ENCODE results near the gene AJAP1.

AJAP1 gene

DNA sequence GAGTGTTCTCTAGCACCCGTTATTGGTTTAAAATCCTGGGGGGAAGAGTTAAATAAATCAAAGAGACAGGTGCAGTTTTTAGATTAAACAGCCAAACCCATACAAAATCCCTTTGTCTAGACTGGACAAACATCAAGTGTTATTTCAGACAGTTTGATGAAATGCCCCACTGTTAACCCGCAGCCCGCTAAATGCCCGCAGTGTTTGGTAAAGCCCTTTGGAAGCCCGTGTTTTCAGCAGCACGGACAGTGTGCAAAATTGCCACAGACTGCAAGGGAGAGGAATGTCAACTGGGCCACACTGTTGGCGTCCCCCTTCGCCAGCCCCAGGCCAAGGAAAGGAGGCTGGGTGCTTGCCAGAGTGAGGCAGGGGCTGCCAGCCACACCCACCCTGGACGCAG is 26.6 kb downstream of the AJAP1 start:
- DNase-seq (ENCODE audit: low read depth, low spot score), result no peak

DNA sequence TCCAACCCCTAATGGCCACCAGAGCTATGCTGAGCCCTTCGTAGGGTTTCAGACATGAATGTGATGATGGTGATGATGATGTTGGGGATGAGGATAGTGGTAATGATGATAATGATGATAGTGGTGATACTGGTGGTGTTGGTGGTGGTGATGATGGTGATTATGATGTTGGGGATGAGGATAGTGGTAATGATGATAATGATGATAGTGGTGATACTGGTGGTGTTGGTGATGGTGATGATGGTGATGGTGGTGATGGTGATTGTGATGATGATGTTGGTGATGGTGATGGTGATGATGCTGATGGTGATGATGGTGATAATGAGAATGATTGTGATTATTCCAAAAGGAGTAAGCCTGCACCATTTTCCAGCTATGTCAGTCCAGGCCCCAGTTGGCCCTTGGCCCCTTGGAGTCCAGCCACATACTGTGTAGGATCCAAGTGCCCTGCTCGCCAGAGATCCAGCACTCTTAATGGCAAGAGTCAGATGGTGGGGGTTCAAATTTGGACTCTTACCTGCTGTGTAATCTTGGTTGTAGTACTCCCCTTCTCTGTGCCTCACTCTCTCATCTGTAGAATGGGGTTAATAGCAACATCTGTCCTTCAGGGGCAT is 28.3 kb downstream of the AJAP1 start:
- no peak for DNase-seq (ENCODE audit: low read depth, low spot score)

DNA sequence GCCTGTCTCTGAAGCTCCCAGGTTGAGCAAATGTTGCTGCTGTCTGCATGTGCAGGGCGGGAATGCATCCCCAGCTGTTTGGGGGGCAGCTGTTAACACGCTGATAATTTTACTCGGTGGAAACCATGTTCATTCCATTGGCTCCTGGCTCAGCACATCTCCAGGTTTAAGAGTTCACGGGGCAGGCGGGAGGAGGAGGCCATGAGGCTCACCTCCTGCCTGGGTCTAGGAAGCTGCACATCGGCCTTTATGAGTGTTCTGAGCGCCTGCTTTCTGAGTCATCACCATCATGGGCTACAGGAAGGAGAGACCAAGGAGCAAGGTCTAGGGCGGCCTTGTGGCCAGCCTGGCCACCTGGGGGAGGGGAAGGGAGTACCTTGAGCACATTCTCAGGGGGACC is 29.7 kb downstream of the AJAP1 start:
- DNase-seq (ENCODE audit: low read depth, low spot score), result no peak

DNA sequence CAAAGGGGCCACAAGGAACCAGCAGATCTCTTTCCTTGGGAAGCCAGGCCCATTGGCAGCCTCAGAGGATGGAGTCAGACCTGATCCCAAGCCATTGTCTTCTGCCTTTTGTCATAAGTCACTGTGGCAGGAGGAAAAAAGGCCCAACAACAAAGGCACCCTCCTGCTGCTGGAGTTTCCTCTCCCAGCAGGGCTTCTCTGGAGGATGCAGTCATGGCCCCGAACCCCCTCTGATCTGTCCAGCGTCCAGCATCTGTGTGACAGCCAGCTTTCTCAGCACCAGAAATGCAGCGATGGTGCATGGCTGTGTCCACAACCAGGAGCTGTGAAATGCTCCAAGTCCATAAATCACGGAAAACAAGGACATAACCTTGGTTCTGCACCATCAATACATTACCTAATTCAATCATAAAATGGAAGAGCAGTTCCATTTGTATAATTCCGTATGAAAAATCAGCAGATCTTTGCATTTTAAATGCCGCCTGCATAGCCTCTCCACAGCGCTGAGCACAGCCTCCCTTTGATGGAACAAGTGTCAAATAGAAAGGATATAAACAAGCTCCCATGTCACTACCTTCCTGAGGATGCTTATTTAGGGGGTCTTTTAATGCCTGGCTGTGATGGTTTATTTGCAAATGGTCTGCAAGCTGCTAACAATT is 30.6 kb downstream of the AJAP1 start:
- no peak for DNase-seq (ENCODE audit: low read depth, low spot score)

DNA sequence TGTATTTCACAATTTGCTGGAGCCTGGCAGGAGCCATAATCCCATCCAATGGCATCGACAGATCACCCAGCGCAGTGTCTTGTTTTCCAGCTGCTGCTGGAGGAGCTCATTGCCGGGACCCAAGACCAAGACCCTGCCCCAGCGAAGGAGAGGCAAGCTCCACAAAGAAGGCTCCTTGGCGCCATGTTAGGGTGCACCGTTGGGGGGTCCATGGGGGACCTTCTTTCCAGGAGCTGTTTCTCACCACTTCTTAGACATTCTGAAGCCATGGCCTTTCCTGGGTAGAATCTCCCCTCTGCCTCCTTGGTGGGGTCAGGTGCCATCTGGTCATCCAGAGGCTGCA is 31.1 kb downstream of the AJAP1 start:
- DNase-seq (ENCODE audit: low read depth, low spot score), result no peak

DNA sequence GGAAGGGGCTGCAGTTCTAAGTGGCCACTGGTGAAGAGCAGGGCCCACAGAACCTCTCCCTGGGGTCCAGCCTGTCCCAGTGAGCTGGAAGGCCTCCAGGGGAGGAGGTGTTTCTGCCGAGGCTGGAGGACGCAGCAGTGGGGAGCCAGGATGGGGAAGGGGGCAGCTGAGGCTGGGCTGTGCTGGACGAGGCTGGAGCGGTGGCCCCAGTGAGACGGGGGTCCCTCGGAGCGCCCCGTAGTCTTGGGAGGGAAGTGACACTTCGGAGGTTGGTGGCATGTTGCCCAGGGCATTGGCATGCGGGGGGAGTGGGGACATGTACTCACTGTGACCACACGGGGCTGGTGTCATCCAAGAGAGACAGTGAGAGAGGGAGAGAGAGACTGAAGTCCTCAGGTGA is 33.5 kb downstream of the AJAP1 start:
- DNase-seq (ENCODE audit: low read depth, low spot score), result no peak

DNA sequence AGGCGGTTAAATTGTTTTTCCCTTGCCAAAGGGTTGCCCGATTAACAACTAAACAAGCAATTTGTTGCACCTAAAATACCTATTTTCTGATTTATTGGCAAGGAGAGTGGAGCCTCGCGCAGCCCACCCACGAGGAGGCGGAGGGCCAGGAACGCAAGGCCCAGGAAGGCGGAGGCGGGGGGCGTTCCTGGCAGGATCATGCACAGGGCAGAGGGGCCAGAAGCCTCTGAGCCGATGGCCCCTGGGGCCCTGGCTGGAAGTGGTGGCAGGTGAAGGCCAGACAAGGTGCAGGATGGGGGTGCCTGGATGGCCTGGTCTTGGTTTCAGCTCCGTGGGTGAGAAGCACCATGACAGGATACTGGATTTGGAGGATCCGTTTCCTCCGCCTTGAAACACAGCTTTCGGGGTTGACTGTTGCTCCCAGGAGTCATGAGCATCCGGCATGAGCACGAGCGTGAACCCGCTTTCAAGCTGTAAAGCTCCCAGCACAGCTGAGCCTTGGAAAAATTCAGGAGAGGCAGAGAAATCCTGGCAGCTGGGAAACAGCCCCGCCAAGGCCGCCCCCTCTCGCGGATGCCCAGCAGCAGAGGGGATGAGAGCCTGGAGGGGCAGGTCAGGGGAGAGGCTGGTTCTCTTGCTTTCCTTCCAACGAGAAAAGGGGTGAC is 35.0 kb downstream of the AJAP1 start:
- no peak for DNase-seq (ENCODE audit: low read depth, low spot score)

DNA sequence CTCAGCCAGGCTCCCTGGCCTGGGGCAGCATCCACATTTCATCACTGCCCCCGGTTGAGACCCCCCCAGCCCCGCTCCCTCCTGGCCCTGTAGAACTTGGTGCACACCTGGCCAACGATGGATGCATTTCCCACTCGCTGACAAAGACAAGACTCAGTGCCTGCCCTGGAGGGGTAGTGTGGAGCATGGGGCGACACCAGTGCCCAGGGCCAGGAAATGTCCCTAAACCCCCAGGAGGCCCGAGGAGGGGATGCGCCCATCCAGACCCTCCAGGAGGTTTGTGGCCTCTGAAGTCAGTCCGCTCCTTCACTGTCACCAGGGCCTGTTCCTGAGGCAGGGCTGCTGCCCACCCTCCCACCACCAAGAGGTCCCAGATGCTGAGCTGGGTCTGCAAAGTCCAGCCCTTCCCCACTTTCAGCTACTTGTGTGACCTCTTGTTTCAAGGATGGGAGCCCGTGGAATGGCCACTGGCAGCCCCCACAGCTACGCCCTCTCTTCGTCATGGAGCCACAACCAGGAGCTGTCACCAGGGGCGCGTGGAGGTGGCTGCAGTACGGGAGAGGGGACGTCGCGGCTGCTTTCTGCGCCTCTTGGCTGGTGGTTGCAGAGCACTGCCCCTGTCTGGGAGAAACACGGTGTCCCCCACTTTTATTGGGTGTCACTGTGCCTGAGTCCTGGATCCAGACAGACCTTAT is 35.7 kb downstream of the AJAP1 start:
- DNase-seq (ENCODE audit: low read depth, low spot score), result no peak

DNA sequence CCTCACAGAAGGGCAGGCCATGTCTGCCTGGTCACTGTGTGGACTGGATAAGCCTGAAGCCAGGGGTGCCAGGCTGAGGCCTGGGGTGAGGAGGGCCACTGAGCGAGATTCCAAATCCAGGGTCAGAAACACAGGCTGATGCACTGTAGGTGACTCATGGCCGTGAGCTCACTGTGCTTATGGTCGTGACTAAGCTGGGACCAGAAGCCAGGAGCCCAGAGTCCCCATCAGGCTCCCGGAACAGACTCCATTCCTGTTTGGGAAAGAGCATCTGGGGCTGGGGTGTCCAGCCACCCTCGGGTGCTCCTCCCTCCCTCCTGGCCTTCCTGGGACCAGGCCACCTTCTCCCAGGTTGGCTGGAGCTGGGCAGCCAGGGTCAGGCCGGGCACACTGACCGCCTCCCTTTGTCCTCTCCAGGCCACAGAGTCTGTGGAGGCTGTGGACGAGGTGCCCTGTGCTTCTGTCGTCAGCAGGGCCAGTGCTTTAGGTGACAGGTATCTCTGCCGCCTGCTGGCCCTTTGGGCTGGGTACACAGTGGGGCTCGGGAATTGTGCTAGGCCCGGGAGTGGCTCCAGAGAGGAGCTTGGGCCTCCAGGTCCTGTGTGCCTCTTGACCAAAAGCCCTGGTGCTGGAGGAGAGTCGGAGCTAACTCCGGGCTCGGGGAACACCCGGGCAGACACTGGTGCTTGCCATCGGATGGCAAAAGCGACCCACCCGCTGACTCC is 36.7 kb downstream of the AJAP1 start:
- DNase-seq (ENCODE audit: low read depth, low spot score), result no peak

DNA sequence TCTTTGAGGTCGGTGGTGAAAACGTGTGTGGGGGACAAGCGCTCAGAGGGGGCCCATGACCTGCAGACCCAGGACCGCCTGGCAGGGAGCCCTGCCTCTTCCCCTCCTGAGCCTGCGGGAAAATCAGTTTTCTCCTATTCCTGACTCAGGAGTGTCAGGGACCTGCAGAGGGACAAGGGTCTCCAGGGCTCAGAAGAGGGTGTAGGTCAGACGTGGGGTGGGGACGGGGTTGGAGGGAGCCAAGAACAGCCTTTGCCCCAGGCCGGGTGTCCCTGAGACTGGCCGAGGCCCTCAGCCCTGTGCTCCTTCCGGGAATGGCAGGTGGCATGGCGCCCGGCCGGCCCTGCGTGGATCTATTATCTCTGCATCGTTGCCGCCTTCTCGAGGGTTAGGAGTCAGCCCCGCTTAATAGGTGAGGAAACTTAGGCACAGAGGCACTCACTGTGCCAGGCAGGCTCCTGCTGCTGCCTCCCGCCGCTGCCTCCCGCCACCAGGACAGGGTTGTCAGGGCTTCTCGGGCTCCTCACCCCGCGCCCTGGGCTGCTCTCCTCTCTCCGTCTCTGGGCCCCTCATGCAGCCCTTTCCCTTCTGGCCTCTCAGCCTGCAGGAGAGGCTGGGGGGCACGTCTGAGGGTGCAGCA is 37.5 kb downstream of the AJAP1 start:
- no peak for DNase-seq (ENCODE audit: low read depth, low spot score)

DNA sequence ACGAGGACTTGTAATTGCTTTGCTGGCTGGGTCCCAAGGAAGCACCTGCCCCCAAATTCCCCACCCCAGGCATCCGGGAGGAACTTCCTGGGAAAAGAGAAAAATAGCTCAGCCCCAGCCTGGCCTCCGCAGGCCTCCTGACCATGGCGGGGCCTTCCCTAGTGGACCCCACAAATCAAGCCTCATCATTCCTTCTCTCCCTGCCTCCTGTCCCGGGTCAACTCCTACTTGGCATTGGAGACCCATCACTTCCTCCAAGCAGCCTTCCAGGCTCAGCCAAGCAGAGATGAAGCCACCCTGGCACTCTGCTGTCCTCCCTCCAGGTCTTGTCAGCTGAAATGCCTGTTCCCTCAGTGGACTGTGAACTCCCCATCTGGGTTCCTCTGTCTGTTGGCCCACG is 38.0 kb downstream of the AJAP1 start:
- no peak for DNase-seq (ENCODE audit: low read depth, low spot score)

DNA sequence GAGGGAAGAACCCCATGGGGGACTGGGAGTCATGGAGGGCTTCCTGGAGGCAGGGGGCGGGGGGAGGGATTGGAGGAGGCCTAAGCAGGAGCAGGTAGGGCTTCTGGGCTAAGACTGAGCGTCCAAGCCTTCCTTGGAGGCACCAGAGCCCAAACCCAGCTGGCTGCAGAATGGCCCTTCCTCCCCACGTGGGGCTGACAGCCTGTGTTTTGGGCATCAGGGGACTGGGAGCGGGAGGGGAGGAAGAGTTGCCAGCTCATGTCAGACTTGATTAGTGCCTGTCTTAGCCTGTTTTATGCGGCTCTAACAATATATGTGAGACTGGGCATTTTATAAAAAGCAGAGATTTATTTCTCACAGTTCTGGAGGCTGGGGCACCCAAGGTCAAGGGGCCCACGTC is 38.9 kb downstream of the AJAP1 start:
- DNase-seq (ENCODE audit: low read depth, low spot score), result no peak

DNA sequence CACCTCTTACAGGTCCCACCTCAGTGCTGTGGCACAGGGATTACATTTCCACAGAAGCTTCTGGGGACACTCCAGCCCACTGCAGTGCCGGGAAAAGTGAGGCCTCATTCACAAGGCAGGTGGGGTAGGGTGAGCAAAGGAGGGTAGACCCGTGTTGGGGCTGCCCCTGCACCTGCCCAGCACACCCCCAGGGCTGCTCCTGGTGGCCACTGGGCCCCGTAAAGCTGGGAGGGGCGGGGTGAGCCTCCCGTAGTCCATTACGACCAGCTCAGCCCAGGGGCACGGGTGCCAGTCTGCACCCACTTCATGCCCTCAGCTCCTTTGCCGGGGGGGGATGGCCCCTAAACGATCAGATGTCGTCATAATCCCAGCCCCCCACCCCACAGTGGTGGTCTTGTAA is 39.5 kb downstream of the AJAP1 start:
- no peak for DNase-seq (ENCODE audit: low read depth, low spot score)

DNA sequence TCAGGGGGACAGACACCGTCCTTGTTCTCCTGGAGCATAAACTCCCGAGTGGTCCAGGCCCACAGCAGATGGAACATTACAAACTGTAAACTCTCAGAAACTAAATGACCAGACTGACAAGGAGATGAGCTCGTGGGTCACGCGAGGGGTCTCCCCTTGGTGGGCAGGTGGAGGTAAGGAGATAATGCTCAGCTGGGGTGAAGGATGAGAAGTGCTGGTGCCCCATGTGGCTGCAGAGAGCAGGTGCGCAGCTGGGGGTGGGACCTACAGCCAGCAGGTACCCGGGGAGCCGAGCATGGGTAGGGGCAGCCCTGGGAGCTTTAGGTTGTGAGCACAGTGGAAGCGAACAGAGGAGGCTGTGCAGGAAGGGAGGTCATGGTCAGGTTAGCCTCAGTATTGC is 40.1 kb downstream of the AJAP1 start:
- no peak for DNase-seq (ENCODE audit: low read depth, low spot score)

DNA sequence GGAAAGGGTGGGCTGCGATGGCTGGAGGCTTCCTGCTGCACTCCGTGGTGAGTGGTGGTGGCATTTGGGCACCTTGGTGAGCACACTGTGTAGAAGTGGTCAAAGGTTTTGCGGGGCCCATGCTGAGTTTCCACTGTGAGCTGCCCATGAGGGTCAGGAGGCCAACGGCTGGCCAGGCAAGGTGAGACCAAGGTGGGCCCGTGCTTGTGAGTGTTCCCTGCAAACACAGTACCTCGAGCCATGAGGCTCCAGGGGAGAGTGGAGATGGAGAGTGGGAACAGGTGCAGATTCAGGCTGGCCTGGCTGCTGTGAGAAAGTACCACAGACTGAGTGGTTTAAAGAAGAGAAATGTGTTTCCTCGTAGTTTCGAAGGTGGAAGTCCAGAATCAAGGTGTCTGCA is 40.8 kb downstream of the AJAP1 start:
- DNase-seq (ENCODE audit: low read depth, low spot score), result no peak

DNA sequence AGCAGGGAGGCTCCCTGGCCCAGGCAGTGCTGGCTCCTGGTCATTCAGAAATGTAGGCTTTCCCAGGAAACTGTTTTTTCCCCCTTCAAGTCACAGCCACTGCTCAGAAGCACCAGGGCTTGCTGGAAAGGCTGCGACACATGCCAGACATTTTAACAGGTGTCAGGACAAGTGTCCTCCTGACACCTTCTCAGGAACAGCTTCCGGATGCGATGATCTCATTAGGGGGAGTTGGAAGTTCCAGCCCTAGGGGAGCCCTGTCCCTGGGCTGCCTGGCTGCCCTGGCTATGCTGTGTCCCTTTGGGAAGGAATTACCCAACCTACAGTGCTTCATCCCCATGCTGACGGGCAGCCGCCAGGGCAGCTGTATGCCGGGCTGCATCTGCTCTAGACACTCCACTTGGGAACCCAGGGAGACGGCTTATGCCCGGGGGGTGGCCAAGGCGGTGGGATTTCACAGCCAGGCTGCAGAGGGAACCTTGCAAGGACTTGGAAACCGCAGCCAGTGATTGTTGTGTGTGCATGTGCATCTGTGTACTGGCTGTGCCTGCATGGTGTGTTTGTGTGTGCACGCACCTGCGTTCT is 41.8 kb downstream of the AJAP1 start:
- no peak for DNase-seq (ENCODE audit: low read depth, low spot score)

DNA sequence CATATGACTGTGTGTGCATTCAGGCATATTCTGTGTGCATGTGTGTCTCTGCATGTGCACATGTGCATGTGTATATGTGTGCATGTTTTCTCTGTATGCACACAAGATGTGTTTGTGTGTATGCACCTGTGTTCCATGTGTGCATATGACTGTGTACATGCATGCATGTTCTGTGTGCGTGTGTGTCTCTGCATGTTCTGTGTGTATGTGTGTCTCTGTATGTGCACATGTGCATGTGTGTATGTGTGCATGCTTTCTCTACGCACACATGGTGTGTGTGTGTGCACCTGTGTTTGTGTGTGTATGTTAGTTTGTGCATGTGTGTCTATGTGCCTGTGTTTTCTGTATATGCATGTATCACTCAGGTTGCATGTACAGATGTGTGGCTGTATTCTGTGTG is 42.3 kb downstream of the AJAP1 start:
- no peak for DNase-seq (ENCODE audit: low read depth, low spot score)

DNA sequence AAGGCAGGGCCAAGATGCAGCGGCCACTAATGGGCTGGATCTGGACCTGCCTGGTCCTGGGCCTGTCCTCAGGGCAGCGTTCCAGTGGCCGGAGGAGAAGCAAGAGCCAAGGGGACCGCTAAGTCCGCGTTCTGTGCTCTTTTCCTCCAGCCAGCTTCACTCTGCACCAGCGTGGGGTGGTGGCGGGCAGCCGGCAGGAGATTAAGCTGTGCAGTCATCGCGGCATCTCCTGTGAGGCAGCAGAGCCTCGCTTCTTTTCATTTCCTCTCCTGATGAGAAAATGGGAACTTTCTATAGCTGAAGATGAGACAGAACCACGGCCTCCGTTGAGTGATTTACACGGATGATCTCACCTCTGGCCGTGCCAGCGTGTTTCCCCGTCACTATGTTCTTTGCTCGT is 43.4 kb downstream of the AJAP1 start:
- no peak for DNase-seq (ENCODE audit: low read depth, low spot score)

DNA sequence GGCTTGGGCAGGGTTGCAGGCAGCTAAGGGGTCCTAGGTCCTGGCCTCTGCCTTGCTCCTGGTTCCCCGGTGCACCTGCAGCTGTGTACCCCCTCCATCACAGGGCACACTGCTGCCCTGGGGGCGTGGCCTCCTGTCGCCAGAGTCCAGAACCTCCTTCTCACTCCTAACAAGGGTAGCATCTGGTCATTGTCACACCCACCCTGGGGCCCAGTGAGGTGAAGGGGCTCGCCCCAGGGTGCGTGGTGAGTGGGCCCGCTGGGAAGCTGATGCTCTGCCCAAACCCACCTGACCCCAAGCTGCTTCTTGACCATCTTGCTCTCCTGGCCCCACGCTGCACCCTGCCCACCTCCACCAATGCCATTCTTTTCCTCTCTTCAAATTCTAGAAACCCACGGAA is 44.5 kb downstream of the AJAP1 start:
- DNase-seq (ENCODE audit: low read depth, low spot score), result no peak

DNA sequence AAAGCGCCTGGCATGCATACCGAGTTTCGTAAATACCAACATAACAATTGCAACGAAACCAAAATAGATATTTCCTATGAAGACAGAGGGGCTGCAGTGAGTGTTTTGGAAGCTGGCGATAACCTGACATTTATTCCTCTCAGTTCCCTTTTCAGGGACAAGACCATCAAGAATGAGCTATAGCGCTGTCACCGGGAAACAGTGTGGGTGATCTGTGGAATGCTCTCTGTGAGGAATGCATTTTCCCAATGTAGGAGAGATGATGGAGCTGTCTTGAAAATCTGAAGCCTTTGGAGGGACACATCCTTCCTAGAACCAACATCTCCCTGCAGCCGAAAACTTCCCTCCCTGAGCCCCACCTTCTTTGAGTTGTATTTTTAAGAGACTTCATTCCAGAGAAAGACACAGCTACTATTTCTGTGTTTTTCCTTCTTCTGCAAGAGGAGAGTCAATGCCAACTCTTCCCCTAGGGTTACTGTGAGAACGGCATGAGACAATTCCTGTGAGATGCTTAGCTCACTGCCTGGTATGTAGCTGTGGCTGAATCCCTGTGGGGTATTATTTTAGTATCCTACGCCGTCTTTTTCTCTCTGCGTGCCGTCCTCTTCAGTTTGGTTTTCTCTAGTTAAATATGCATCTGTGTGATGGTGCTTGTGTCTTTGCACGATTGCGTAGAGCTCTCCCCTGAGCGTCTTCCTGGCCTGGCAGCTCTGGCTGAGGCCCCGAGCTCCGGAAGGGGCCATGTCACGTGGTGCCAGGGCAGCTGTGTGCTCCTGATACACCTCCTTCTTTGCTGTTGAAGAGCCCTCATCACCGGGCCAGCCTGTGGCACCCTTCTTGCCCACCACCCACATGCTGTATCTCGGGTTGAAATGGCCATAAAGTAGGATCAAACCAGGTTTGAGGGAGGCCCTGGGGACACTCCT is 45.2 kb downstream of the AJAP1 start:
- DNase-seq (ENCODE audit: low read depth, low spot score), result no peak

Measured in iPS DF 19.7 (cell line).